HG02678 (cell line): Measurements from ENCODE around the gene ACTR5.

Source experiments
- ATAC-seq: cut with Tn5 transposase; IDR thresholded peaks from one replicate; pipeline ENCODE4 v1.9.1; 2021; ENCODE audit warnings: mild to moderate bottlenecking, moderate library complexity; ENCODE audit not compliant: unreplicated experiment

ACTR5 gene

GRCh38 chr20:38748097-38748860 lies at the start of gene ACTR5:
TSS of gene ACTR5 (plus strand) at chr20:38748460. CDS start at chr20:38748479, 19 bp downstream.
- peak; percentile 89 for ATAC-seq

- ATAC-seq = no peak
These were observed 49.7 kb upstream of the ACTR5 start for GRCh38 chr20:38698541-38698940.

GRCh38 chr20:38700141-38700540 lies 48.1 kb upstream of the ACTR5 start:
- no peak for ATAC-seq

- no peak for ATAC-seq
These were observed 47.3 kb upstream of the ACTR5 start for GRCh38 chr20:38700926-38701325.

- no peak for ATAC-seq
These were observed 44.7 kb upstream of the ACTR5 start for GRCh38 chr20:38703526-38703925.

- ATAC-seq = no peak
These were observed 44.1 kb upstream of the ACTR5 start for GRCh38 chr20:38704136-38704535.

GRCh38 chr20:38706509-38706908 lies 41.8 kb upstream of the ACTR5 start:
- ATAC-seq = no peak

GRCh38 chr20:38714308-38714707 lies 34.0 kb upstream of the ACTR5 start:
- ATAC-seq = no peak

GRCh38 chr20:38715646-38716045 lies 32.6 kb upstream of the ACTR5 start:
- no peak for ATAC-seq

- no peak for ATAC-seq
These were observed 25.6 kb upstream of the ACTR5 start for GRCh38 chr20:38722683-38723016.

- no peak for ATAC-seq
These were observed 25.0 kb upstream of the ACTR5 start for GRCh38 chr20:38723017-38723847.

GRCh38 chr20:38723848-38724625 lies 24.2 kb upstream of the ACTR5 start, which contains the start of gene SLC32A1:
TSS of gene SLC32A1 (plus strand) at chr20:38724486. CDS start at chr20:38724725, 239 bp downstream.
- no peak for ATAC-seq

- ATAC-seq = no peak
These were observed 23.6 kb upstream of the ACTR5 start for GRCh38 chr20:38724626-38725147.

- no peak for ATAC-seq
These were observed 22.9 kb upstream of the ACTR5 start for GRCh38 chr20:38725148-38725901.

- ATAC-seq = no peak
These were observed 22.1 kb upstream of the ACTR5 start for GRCh38 chr20:38725931-38726803.

- ATAC-seq = no peak
These were observed 21.3 kb upstream of the ACTR5 start for GRCh38 chr20:38726804-38727606.

- ATAC-seq = no peak
These were observed 20.6 kb upstream of the ACTR5 start for GRCh38 chr20:38727607-38728190.

GRCh38 chr20:38728191-38728781 lies 20.0 kb upstream of the ACTR5 start:
- no peak for ATAC-seq
